Breast epithelium (tissue), 4 donors: Measurements from ENCODE around the gene EWSR1. TPM values are rescaled to one million over a fixed set of nuclear protein-coding genes. Genes with fewer than 3 reads are reported as not detected.

ENCODE experiments used
- DNase-seq, 2 donors: peaks; one replicate each; pipeline ENCODE4 v3.0.0-alpha.2; 2019; ENCODE audit warnings: low spot score in 2 of 2
- H3K27ac ChIP-seq, 2 donors: fragments of 200-600 bp; sonication (generic) in 1 of 2; one replicate each; pipeline ENCODE4 v1.5.1; 2016 to 2019; ENCODE audit warnings: mild to moderate bottlenecking in 1 of 2
- H3K27me3 ChIP-seq, 2 donors: fragments of 200-600 bp; sonication (generic) in 1 of 2; one replicate each; pipeline versions ENCODE4 v1.5.1 to v1.6.0; 2017 to 2019; ENCODE audit warnings: control low read depth in 1 of 2, mild to moderate bottlenecking in 1 of 2
- H3K36me3 ChIP-seq: fragments of 200-600 bp; one replicate; pipeline ENCODE4 v1.5.1; 2019
- H3K4me1 ChIP-seq, 2 donors: fragments of 200-600 bp; sonication (generic); one replicate each; pipeline ENCODE4 v1.5.1; 2016 to 2019; ENCODE audit warnings: control low read depth in 1 of 2
- H3K4me3 ChIP-seq, 3 donors: fragments of 200-600 bp; sonication (generic); 1 replicate in 2 of 3; 2 replicates in 1 of 3; pipeline ENCODE4 v1.5.1; 2016 to 2019; ENCODE audit warnings: mild to moderate bottlenecking in 3 of 3, moderate library complexity in 2 of 3
- H3K9me3 ChIP-seq, 2 donors: fragments of 200-600 bp; sonication (generic) in 1 of 2; one replicate each; pipeline ENCODE4 v1.5.1; 2016 to 2019; ENCODE audit warnings: control low read depth in 1 of 2
- CTCF ChIP-seq, 3 donors: fragments of 450-650 bp; IDR thresholded peaks; one replicate each; pipeline ENCODE4 v1.5.1; 2016 to 2017; ENCODE audit warnings: antibody characterized with exemption in 3 of 3, mild to moderate bottlenecking in 3 of 3, moderate library complexity in 3 of 3
- POLR2A ChIP-seq: fragments of 450-650 bp; IDR thresholded peaks from one replicate; pipeline ENCODE4 v1.6.1; 2016; ENCODE audit warnings: antibody characterized with exemption, mild to moderate bottlenecking, moderate library complexity
- POLR2AphosphoS5 ChIP-seq, 3 donors: sonication (generic); formaldehyde crosslinking; IDR thresholded peaks; one replicate each; pipeline ENCODE4 v1.6.1; 2017; ENCODE audit warnings: antibody characterized with exemption in 3 of 3
- intact Hi-C: fragments of 100-400 bp; cut with DNase I; formaldehyde crosslinking; loops from one replicate; pipeline ENCODE4 v1.15.1; 2023; ENCODE audit warnings: low total_unique reads
- total RNA-seq, 3 donors: library from RNA; depleted of rRNA; stranded (reverse); fragments of >200 nt; gene quantifications; one replicate each; pipeline ENCODE4 v1.1.0, GENCODE V29; 2016

The EWSR1 gene
- total RNA-seq, 3 donors from 2014 or later: 165 to 224 (median 220) TPM

DNA sequence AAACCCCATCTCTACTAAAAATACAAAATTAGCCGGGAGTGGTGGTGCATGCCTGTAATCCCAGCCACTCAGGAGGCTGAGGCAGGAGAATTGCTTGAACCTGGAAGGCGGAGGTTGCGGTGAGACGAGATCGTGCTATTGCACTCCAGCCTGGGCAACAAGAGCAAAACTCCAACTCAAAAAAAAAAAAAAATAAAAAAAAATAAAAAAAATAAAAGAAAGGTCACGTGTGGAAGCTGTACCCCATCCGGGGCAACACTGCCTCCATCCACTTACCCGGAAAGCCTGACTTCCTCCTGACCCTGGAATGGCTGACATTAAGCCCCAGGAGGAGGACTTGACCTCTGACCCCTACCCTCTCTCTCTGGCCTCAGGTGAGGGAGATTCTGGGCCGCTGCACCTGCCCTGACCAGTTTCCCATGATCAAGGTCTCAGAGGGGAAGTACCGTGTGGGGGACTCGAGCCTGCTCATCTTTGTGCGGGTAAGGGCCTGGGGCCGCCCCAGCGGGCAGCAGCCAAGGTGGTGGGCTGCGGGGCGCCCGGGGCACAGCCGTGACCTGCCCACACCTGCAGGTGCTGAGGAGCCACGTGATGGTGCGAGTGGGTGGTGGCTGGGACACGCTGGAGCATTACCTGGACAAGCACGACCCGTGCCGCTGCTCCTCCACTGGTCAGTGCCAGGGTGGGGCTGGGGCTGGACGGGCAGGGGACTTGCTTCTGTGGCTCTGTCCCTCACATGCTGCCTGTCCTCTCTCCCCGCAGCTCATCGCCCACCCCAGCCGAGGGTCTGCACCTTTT, 42.2 kb downstream of the EWSR1 start:
- no peak for DNase-seq
- H3K36me3 ChIP-seq: no peaks in the 10 kb centered on the region
- peak overlapping the region in 2 of 3 donors; percentile 32 to 74 for H3K4me3 ChIP-seq
- TF ChIP-seq CTCF (IDR thresholded peaks at IDR 0.05): no peak
- no peak for TF ChIP-seq POLR2A
- TF ChIP-seq POLR2AphosphoS5 (IDR thresholded peaks at IDR 0.05): no peak
- H3K27ac ChIP-seq: peak overlapping the region; percentile 89 to 93
- peaks cover 0 to 18% of the 10 kb centered on the region in 2 donors for H3K27me3 ChIP-seq
- H3K4me1 ChIP-seq: peaks cover 33 to 37% of the 10 kb centered on the region in 2 donors
- no peaks in the 10 kb centered on the region for H3K9me3 ChIP-seq
- intact Hi-C loops: loop anchor here (10.0 kb wide), 1 partner anchor 455 kb away; the partner anchor contains the start of genes UQCR10 and ZMAT5

DNA sequence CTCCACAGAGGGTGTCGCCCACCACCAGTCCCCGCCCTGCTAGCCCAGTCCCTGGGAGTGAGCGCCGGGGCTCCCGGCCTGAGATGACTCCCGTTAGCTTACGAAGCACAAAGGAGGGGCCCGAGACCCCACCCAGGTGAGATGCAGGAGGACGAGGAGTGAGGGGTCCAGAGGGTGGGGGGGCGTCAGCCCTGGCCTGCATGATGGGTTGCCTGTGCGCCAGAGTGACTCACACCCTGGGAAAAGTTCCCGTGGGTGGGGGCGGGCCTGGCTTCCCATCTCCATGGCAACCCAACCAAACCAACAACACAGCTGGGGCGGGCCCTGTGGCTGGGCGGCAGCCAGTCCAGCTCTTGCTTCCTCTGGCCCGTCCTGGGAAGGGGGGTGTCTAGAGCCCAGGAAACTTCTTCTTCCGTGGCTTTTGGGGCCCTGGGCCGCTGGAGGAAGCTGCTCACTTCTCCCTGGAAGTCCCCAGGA, 42.8 kb downstream of the EWSR1 start:
- peak; percentile 97 for DNase-seq
- H3K36me3 ChIP-seq: no peaks in the 10 kb centered on the region
- no peaks in the 10 kb centered on the region for H3K9me3 ChIP-seq
- H3K4me3 ChIP-seq: peak overlapping the region; percentile 32 to 60 (median 35)
- peaks cover 36 to 37% of the 10 kb centered on the region in 2 donors for H3K4me1 ChIP-seq
- TF ChIP-seq POLR2AphosphoS5 (IDR thresholded peaks at IDR 0.05) (peak; percentile 66 to 76 (median 75)), CTCF (IDR thresholded peaks at IDR 0.05) (no peak)
- H3K27ac ChIP-seq: peak overlapping the region; percentile 89 to 93
- peaks cover 0 to 18% of the 10 kb centered on the region in 2 donors for H3K27me3 ChIP-seq
- intact Hi-C loops: loop anchor here (10.0 kb wide), 1 partner anchor 454 kb away; the partner anchor contains the start of genes UQCR10 and ZMAT5

DNA sequence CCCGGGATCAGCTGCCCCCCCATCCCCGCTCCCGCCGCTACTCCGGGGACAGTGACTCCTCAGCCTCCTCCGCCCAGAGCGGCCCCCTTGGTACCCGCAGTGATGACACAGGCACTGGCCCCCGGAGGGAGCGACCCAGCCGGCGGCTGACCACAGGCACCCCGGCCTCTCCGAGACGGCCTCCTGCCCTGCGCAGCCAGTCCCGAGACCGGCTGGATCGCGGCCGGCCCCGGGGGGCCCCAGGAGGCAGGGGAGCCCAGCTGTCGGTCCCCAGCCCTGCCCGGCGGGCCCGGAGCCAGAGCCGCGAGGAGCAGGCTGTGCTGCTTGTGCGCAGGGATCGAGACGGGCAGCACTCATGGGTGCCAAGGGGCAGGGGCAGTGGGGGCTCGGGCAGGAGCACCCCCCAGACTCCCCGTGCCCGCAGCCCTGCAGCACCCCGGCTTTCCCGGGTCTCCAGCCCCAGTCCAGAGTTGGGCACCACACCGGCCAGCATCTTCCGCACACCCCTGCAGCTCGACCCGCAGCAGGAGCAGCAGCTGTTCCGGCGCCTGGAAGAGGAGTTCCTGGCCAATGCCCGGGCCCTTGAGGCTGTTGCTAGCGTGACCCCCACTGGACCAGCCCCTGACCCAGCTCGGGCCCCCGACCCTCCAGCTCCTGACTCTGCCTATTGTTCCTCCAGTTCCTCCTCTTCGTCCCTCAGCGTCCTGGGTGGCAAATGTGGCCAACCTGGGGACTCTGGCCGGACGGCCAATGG, 43.6 kb downstream of the EWSR1 start:
- peak overlapping the region; percentile 32 to 60 (median 35) for H3K4me3 ChIP-seq
- TF ChIP-seq CTCF (IDR thresholded peaks at IDR 0.05) (no peak), POLR2AphosphoS5 (IDR thresholded peaks at IDR 0.05) (no peak), POLR2A (no peak)
- peaks cover 33 to 37% of the 10 kb centered on the region in 2 donors for H3K4me1 ChIP-seq
- peak overlapping the region; percentile 89 to 93 for H3K27ac ChIP-seq
- peak in 1 of 2 donors; percentile 51 for DNase-seq
- intact Hi-C loops: loop anchor here (10.0 kb wide), 1 partner anchor 453 kb away; the partner anchor contains the start of genes UQCR10 and ZMAT5
- no peaks in the 10 kb centered on the region for H3K36me3 ChIP-seq
- H3K27me3 ChIP-seq: peaks cover 2 to 18% of the 10 kb centered on the region in 2 donors
- H3K9me3 ChIP-seq: no peaks in the 10 kb centered on the region

- TF ChIP-seq POLR2AphosphoS5 (IDR thresholded peaks at IDR 0.05) (no peak), CTCF (IDR thresholded peaks at IDR 0.05) (no peak), POLR2A (no peak)
- H3K27ac ChIP-seq: peak overlapping the region; percentile 89 to 93
- H3K27me3 ChIP-seq: peaks cover 2 to 18% of the 10 kb centered on the region in 2 donors
- H3K9me3 ChIP-seq: no peaks in the 10 kb centered on the region
- DNase-seq: peak in 1 of 2 donors; percentile 47
- H3K36me3 ChIP-seq: no peaks in the 10 kb centered on the region
- intact Hi-C loops: loop anchor here (10.0 kb wide), 1 partner anchor 452 kb away; the partner anchor contains the start of genes UQCR10 and ZMAT5
- peaks cover 33 to 37% of the 10 kb centered on the region in 2 donors for H3K4me1 ChIP-seq
- H3K4me3 ChIP-seq: no peak overlapping the region
Observed at GRCh38 chr22:29312218-29313125, 44.4 kb downstream of the EWSR1 start.
